Melanocyte of skin (primary cell): Measurements from ENCODE around the gene LYRM7. TPM values are rescaled to one million over a fixed set of nuclear protein-coding genes. Genes with fewer than 3 reads are reported as not detected.

ENCODE experiments used
- total RNA-seq, 2 donors: library from RNA; depleted of rRNA; stranded (reverse); fragments of >200 nt; gene quantifications; 2 replicates each; pipeline ENCODE4 v1.2.3, GENCODE V29; 2012

LYRM7 gene
- 1 to 10 TPM; 4.3 to 5.5 TPM for total RNA-seq

GRCh38 chr5:131170540-131171275 lies at the start of gene LYRM7:
Gene LYRM7, plus strand, starts transcription at chr5:131170944. Its CDS starts 77 bp downstream, at chr5:131171021.

GRCh38 chr5:131165119-131165727 lies 5.5 kb upstream of the LYRM7 start, which contains the start of gene HINT1:
Gene HINT1, minus strand, starts transcription at chr5:131165256. Its CDS starts 51 bp downstream, at chr5:131165205.

Other genes with a start within 250 kb of the LYRM7 start
- gene HINT1, start 5.7 kb upstream of the LYRM7 start, total RNA-seq, result 100 to 1,000 TPM; 159 to 223 TPM
- 10 to 100 TPM; 26.8 to 33.3 TPM for gene CDC42SE2, start 93.1 kb downstream of the LYRM7 start, total RNA-seq